ENCODE measurements around the gene MVD. TPM values are rescaled to one million over a fixed set of nuclear protein-coding genes. Genes with fewer than 3 reads are reported as not detected.

Gene MVD
- total and polyA plus RNA-seq, 4 donors, result 21.7 to 99.2 (median 74.7) TPM

GRCh38 chr16:88627531-88628411 is 35.1 kb downstream of the MVD start:
- no peak for TF ChIP-seq CTCF (IDR thresholded peaks at IDR 0.05; ENCODE audit: low read depth, low read length, missing input control)
- no peak for TF ChIP-seq GABPA (IDR thresholded peaks at IDR 0.05 in 1 of 2, conservative IDR thresholded peaks at IDR 0.05 in 1 of 2)
- TF ChIP-seq ATF3 (IDR thresholded peaks at IDR 0.05), result no peak
- TF ChIP-seq EGR1 (IDR thresholded peaks at IDR 0.05; ENCODE audit: low read depth in 2 of 2), result no peak
- TF ChIP-seq NR2F2 (IDR thresholded peaks at IDR 0.05), result no peak
- no peak for TF ChIP-seq MAX (IDR thresholded peaks at IDR 0.05)
- no peak for TF ChIP-seq JUND (IDR thresholded peaks at IDR 0.05)
- TF ChIP-seq RAD21 (IDR thresholded peaks at IDR 0.05), result no peak
- TF ChIP-seq RXRA (IDR thresholded peaks at IDR 0.05), result no peak
- no peak for TF ChIP-seq HNF4G (IDR thresholded peaks at IDR 0.05)
- no peak for TF ChIP-seq YY1 (IDR thresholded peaks at IDR 0.05)
- no peak for TF ChIP-seq TAF1 (conservative IDR thresholded peaks at IDR 0.05)
- no peak for TF ChIP-seq HNF4A (conservative IDR thresholded peaks at IDR 0.05)
- no peak for TF ChIP-seq REST (IDR thresholded peaks at IDR 0.05)
- TF ChIP-seq FOXA1 (IDR thresholded peaks at IDR 0.05), result no peak
- TF ChIP-seq SP1 (IDR thresholded peaks at IDR 0.05), result no peak
- peaks cover 15 to 77% (median 26%) of the 10 kb centered on the region in 4 donors for H3K36me3 ChIP-seq (ENCODE audit: control insufficient read depth in 4 of 4, insufficient read depth in 3 of 4, low read depth in 1 of 4, low read length in 3 of 4)
- no peak for DNase-seq (ENCODE audit: low spot score)
- no peak overlapping the region for H3K9ac ChIP-seq (ENCODE audit: low read depth in 1 of 2, low read length in 2 of 2)
- peaks cover 0 to 10% (median 4%) of the 10 kb centered on the region in 4 donors for H3K4me1 ChIP-seq (ENCODE audit: control insufficient read depth in 4 of 4, insufficient read depth in 4 of 4, low read length in 3 of 4)
- 96% methylated on average over 27 of the region's 27 CpGs for WGBS
- no peak overlapping the region for H3K4me3 ChIP-seq (ENCODE audit: low read depth in 1 of 3, low read length in 3 of 3)
- no peak overlapping the region for H3K27ac ChIP-seq (ENCODE audit: low read depth in 1 of 2, low read length in 2 of 2)
- no peaks in the 10 kb centered on the region for H3K9me3 ChIP-seq (ENCODE audit: control insufficient read depth in 4 of 4, low read length in 3 of 4)
- H3K27me3 ChIP-seq (ENCODE audit: control insufficient read depth in 4 of 4, insufficient read depth in 4 of 4, low read length in 3 of 4), result no peaks in the 10 kb centered on the region

- H3K27me3 ChIP-seq (ENCODE audit: control insufficient read depth in 4 of 4, insufficient read depth in 4 of 4, low read length in 3 of 4), result no peaks in the 10 kb centered on the region
- no peak for DNase-seq (ENCODE audit: low spot score)
- no peaks in the 10 kb centered on the region for H3K9me3 ChIP-seq (ENCODE audit: control insufficient read depth in 4 of 4, low read length in 3 of 4)
- peaks cover 19 to 75% (median 29%) of the 10 kb centered on the region in 4 donors for H3K36me3 ChIP-seq (ENCODE audit: control insufficient read depth in 4 of 4, insufficient read depth in 3 of 4, low read depth in 1 of 4, low read length in 3 of 4)
- WGBS, result 96% methylated on average over 9 of the region's 9 CpGs
- H3K4me1 ChIP-seq (ENCODE audit: control insufficient read depth in 4 of 4, insufficient read depth in 4 of 4, low read length in 3 of 4), result peaks cover 0 to 10% (median 4%) of the 10 kb centered on the region in 4 donors
- no peak overlapping the region for H3K27ac ChIP-seq (ENCODE audit: low read depth in 1 of 2, low read length in 2 of 2)
- H3K9ac ChIP-seq (ENCODE audit: low read depth in 1 of 2, low read length in 2 of 2), result no peak overlapping the region
- H3K4me3 ChIP-seq (ENCODE audit: low read depth in 1 of 3, low read length in 3 of 3), result no peak overlapping the region
- no peak for TF ChIP-seq ZBTB33 (IDR thresholded peaks at IDR 0.05)
- no peak for TF ChIP-seq JUND (IDR thresholded peaks at IDR 0.05)
- TF ChIP-seq ATF3 (IDR thresholded peaks at IDR 0.05), result no peak
- no peak for TF ChIP-seq CTCF (IDR thresholded peaks at IDR 0.05; ENCODE audit: low read depth, low read length, missing input control)
- no peak for TF ChIP-seq RAD21 (IDR thresholded peaks at IDR 0.05)
- TF ChIP-seq HNF4A (conservative IDR thresholded peaks at IDR 0.05), result no peak
- TF ChIP-seq MAX (IDR thresholded peaks at IDR 0.05), result no peak
- no peak for TF ChIP-seq NR2F2 (IDR thresholded peaks at IDR 0.05)
- no peak for TF ChIP-seq FOXA1 (IDR thresholded peaks at IDR 0.05)
- TF ChIP-seq SP1 (IDR thresholded peaks at IDR 0.05), result no peak
These were observed 36.2 kb downstream of the MVD start for GRCh38 chr16:88626646-88627045.

Data from liver (tissue), 9 donors.